ENCODE measurements around the gene LYPD5. TPM values are rescaled to one million over a fixed set of nuclear protein-coding genes. Genes with fewer than 3 reads are reported as not detected.
A peak's percentile ranks its signal among the peaks of the same experiment; 100 is the strongest.

The LYPD5 gene
- total and polyA plus RNA-seq, 2 of the 8 experiments (the other 6 are each of a cell fraction or from before 2014, with no cell fraction given): 0.74 to 4.3 TPM

DNA sequence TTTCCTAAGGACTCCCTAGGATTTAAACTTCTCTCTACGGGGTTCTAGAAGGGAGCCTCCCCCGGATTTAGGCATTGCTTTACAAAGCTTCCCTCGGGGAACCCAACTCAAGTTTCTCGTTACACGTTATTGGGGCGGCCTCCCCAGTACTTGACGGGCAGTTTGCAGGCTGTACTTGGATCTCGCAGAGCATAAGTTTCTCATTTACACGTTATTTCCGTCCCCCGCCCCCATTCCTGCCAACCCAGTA, 48.1 kb downstream of the LYPD5 start:
- Histone ChIP-seq H2BK120ac (replicated peaks; ENCODE audit: low read depth, low read length) (no peak overlapping the region), H3K4me1 (replicated peaks in 1 of 4; ENCODE audit: control insufficient read depth in 3 of 4, insufficient read depth in 4 of 4, low read length in 3 of 4) (no peaks in the 10 kb centered on the region; a peak in 1 of 7 replicates), H3K9ac (replicated peaks in 1 of 4; ENCODE audit: extremely low read depth in 1 of 4, low read depth in 3 of 4, low read length in 3 of 4) (peak overlapping the region in 3 of 4 experiments; percentile 21 to 42 (median 33); a peak in 3 of 7 replicates), H3K27ac (ENCODE audit: low read depth, low read length) (0 out of 2 replicates have a peak overlapping the region, but pooled peaks have one; percentile 13), H2BK20ac (ENCODE audit: low read length) (no peak overlapping the region), H4K8ac (ENCODE audit: extremely low read depth, insufficient read depth, low read length) (no peak overlapping the region), H4K91ac (replicated peaks; ENCODE audit: insufficient read length, low read length) (peak overlapping the region; percentile 50), H3K18ac (ENCODE audit: extremely low read depth, low read length) (peak overlapping the region; percentile 56; the same call in 1 of the 2 replicates), H3K9me3 (ENCODE audit: insufficient read depth in 2 of 2, low read depth in 1 of 2, low read length in 1 of 2) (no peaks in the 10 kb centered on the region), H3K56ac (replicated peaks; ENCODE audit: insufficient read length, low read depth, low read length) (peak overlapping the region; percentile 72), H3K79me1 (ENCODE audit: low read depth, low read length) (peaks cover 3% of the 10 kb centered on the region; the same call in 1 of the 2 replicates), H2AK5ac (ENCODE audit: low read depth, low read length) (no peak overlapping the region), H3K4ac (replicated peaks; ENCODE audit: insufficient read length, low read depth, low read length) (no peak overlapping the region), H3K4me2 (ENCODE audit: insufficient read depth in 1 of 2, low read depth in 2 of 2, low read length in 2 of 2) (peak overlapping the region; percentile 77 to 88), H2AFZ (ENCODE audit: low read length) (no peak overlapping the region), H4K20me1 (replicated peaks in 1 of 2; ENCODE audit: control insufficient read depth in 1 of 2, insufficient read depth in 2 of 2, low read length in 2 of 2) (no peaks in the 10 kb centered on the region), H3K79me2 (ENCODE audit: control insufficient read depth in 1 of 2, insufficient read depth in 2 of 2, low read length in 2 of 2) (peaks cover 0 to 13% of the 10 kb centered on the region in 2 experiments; a peak in 1 of 4 replicates), H3K23ac (ENCODE audit: insufficient read length) (no peak overlapping the region), H3K14ac (ENCODE audit: insufficient read length) (no peak overlapping the region), H3K36me3 (ENCODE audit: control insufficient read depth in 2 of 4, insufficient read depth in 4 of 4, low read length in 3 of 4) (peaks cover 3 to 13% (median 10%) of the 10 kb centered on the region in 4 experiments; a peak in 7 of 8 replicates), H3K4me3 (ENCODE audit: extremely low read depth in 1 of 4, insufficient read depth in 2 of 4, low read depth in 3 of 4, low read length in 4 of 4) (peak overlapping the region; percentile 67 to 88 (median 76)), H2BK15ac (ENCODE audit: low read length) (no peak overlapping the region), H3K23me2 (ENCODE audit: low read depth, low read length) (peaks cover 4% of the 10 kb centered on the region; the same call in 1 of the 2 replicates), H2BK12ac (ENCODE audit: low read depth, low read length) (no peak overlapping the region), H3K27me3 (replicated peaks in 1 of 4; ENCODE audit: control insufficient read depth in 3 of 4, extremely low read depth in 1 of 4, insufficient read depth in 3 of 4, low read length in 3 of 4) (no peaks in the 10 kb centered on the region), H4K5ac (ENCODE audit: insufficient read length, low read depth, low read length) (peak overlapping the region; percentile 75), H2BK5ac (ENCODE audit: low read depth, low read length) (no peak overlapping the region)
- 2% methylated on average over 9 of the region's 11 CpGs; no CpG with 5 or more reads in 1 of the 2 experiments for WGBS, 2 experiments (ENCODE audit: extremely low coverage in 1 of 2, insufficient coverage in 1 of 2, insufficient read length in 1 of 2, insufficient replicate concordance in 2 of 2, low coverage in 1 of 2, low lambda C conversion rate in 2 of 2, missing lambda C conversion rate in 1 of 2)
- CTCF ChIA-PET (ENCODE audit: partially characterized antibody): interaction anchor here (0.6 to 30.4 kb wide), 3 partner anchors 10 to 820 kb away, joined by 3 to 703 read pairs (median 64); partner anchors contain the start of gene KCNN4
- DNase-seq (ENCODE audit: low read depth in 1 of 2, low spot score in 2 of 2) (no peak), FAIRE-seq (no peak)
- peak; percentile 46 for TF ChIP-seq ASH2L (IDR thresholded peaks at IDR 0.05; ENCODE audit: low read length)
- TF ChIP-seq CHD2 (IDR thresholded peaks at IDR 0.05; ENCODE audit: low read length): no peak
- TF ChIP-seq POLR2AphosphoS5 (IDR thresholded peaks at IDR 0.05; ENCODE audit: low read depth, low read length): no peak
- POLR2A ChIA-PET (ENCODE audit: partially characterized antibody): interaction anchor here (0.7 to 5.4 kb wide), 9 partner anchors 9 to 86 kb away, joined by 3 to 33 read pairs (median 4); no protein-coding TSS in a partner anchor
